ENCODE results near the gene MYF5. TPM values are rescaled to one million over a fixed set of nuclear protein-coding genes. Genes with fewer than 3 reads are reported as not detected.

MYF5 gene
- total RNA-seq, 4 donors from 2014 or later = not detected

- Histone ChIP-seq H3K9me3 (no peaks in the 10 kb centered on the region), H3K4me3 (no peak overlapping the region), H3K4me1 (no peaks in the 10 kb centered on the region), H3K27ac (no peak overlapping the region), H3K27me3 (no peaks in the 10 kb centered on the region), H3K36me3 (no peaks in the 10 kb centered on the region)
- intact Hi-C loops (cut with DNase I) = no loop called here
- WGBS, 2 donors = 63 to 68% methylated on average over 2 of the region's 2 CpGs
- no peak for DNase-seq
- TF ChIP-seq CTCF (IDR thresholded peaks at IDR 0.05) = no peak
- TF ChIP-seq POLR2A (IDR thresholded peaks at IDR 0.05) = no peak
Measured at GRCh38 chr12:80700327-80700726, 16.4 kb upstream of the MYF5 start.

- no peaks in the 10 kb centered on the region for H3K36me3 ChIP-seq
- intact Hi-C loops (cut with DNase I) = no loop called here
- H3K4me1 ChIP-seq = no peaks in the 10 kb centered on the region
- no peak overlapping the region for H3K27ac ChIP-seq
- H3K27me3 ChIP-seq = no peaks in the 10 kb centered on the region
- H3K9me3 ChIP-seq = no peaks in the 10 kb centered on the region
- 51 to 68% methylated on average over 2 of the region's 2 CpGs for WGBS, 2 donors
- TF ChIP-seq CTCF (IDR thresholded peaks at IDR 0.05) (no peak), POLR2A (IDR thresholded peaks at IDR 0.05) (no peak)
- no peak for DNase-seq
- no peak overlapping the region for H3K4me3 ChIP-seq
Measured at GRCh38 chr12:80701388-80701787, 15.3 kb upstream of the MYF5 start.

DNA sequence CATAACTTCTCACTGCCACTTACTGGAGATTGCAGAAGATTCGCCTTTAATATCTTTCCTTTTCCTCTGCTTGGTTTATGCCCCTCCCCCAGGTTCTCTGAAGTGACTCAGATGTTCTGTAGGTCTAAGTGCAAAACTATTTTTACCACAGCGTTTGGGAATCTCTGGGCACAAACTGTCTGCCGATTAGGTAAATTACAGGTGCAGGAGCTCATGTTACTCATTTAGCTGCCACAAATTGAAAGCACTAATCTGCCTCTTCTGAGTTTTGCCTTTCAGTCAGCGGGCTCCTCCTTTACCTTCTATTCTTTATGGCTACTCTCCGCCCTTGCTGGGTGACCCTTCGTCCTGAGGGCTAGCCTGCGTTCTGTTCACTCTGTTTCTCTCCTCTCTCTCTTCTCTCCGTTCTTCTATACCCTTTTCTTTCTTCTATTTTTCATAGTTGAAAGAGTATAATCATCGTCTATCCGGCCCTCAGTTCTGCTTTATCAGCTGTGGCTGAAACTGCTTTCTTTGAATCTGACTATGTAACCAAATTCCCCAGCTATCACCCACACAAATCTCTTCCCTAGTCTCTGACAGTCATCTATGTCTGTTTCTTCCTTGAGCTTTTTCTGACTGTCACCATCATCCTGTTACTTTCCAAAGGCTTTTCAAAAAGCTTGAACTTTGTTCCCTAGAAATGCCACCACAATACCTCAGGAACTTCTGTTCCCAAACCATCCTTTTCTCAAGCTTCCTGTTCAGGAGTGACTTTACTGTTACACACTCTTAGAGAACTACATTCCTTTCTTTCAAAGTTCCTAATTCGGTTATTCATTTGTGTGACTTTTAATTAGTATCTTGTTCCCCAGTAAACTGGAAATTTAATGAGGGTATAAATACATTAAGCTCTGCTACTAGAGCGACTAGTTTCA lies 13.6 kb upstream of the MYF5 start:
- no peak overlapping the region for H3K4me3 ChIP-seq
- DNase-seq = no peak
- intact Hi-C loops (cut with DNase I) = no loop called here
- peaks cover 0 to 2% (median 0%) of the 10 kb centered on the region in 3 donors for H3K4me1 ChIP-seq
- H3K27ac ChIP-seq = no peak overlapping the region
- H3K9me3 ChIP-seq = no peaks in the 10 kb centered on the region
- WGBS, 2 donors = 42 to 59% methylated on average over 12 of the region's 12 CpGs
- no peak for TF ChIP-seq CTCF (IDR thresholded peaks at IDR 0.05)
- TF ChIP-seq POLR2A (IDR thresholded peaks at IDR 0.05) = peak in 1 of 4 donors; percentile 17
- peaks cover 0 to 9% (median 0%) of the 10 kb centered on the region in 4 donors for H3K27me3 ChIP-seq
- H3K36me3 ChIP-seq = no peaks in the 10 kb centered on the region

- intact Hi-C loops (cut with DNase I) = no loop called here
- Histone ChIP-seq H3K4me1 (peaks cover 0 to 9% (median 0%) of the 10 kb centered on the region in 3 donors), H3K36me3 (no peaks in the 10 kb centered on the region), H3K4me3 (no peak overlapping the region), H3K27ac (no peak overlapping the region), H3K27me3 (peaks cover 0 to 20% (median 2%) of the 10 kb centered on the region in 4 donors), H3K9me3 (no peaks in the 10 kb centered on the region)
- DNase-seq = no peak
- TF ChIP-seq CTCF (IDR thresholded peaks at IDR 0.05) (no peak), POLR2A (IDR thresholded peaks at IDR 0.05) (no peak)
- 74 to 91% methylated on average over 2 of the region's 2 CpGs for WGBS, 2 donors
Measured at GRCh38 chr12:80704420-80704819, 12.3 kb upstream of the MYF5 start.

DNA sequence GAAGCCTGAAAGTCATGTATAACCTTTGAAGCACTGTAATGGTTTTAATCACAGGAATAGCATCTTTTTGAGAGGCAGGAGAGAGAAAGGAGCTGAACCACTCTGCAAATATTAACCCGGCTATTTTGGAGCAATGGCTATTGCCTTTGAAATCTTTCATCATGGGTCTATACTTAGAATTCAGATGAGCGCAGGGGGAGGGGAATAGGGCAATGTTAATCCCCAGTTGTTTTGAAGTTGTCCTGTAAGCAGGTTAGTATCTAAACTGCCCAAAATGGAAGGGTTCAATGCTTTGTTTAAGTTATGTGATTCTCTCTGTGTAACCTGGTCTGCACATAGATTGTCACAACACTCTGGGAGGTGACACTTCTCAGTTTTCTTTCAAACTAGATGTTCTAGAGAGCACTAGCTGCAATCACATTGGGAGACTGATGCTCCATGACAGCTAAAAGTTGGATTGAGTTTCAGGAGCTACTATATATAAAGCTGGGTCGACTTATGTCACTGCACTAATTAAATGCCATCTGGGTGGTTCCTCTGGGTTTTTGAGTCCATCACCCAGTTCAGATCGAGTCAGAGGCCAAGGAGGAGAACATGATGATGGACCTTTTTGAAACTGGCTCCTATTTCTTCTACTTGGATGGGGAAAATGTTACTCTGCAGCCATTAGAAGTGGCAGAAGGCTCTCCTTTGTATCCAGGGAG lies 9.4 kb upstream of the MYF5 start, which contains the start of gene MYF6:
TSS of gene MYF6 (plus strand) at position 509 of the 704 bp plus-strand sequence. CDS start at position 595, 86 bp downstream.
- peak within 1 kb of the TSS in 1 of 4 donors; percentile 32 for H3K4me3 ChIP-seq
- intact Hi-C loops (cut with DNase I) = no loop called here
- peaks cover 0 to 9% (median 0%) of the 10 kb centered on the region in 3 donors for H3K4me1 ChIP-seq
- H3K9me3 ChIP-seq = no peaks in the 10 kb centered on the region
- no peak within 1 kb of the TSS for H3K27ac ChIP-seq
- peaks cover 0 to 33% (median 2%) of the 10 kb centered on the region in 4 donors for H3K27me3 ChIP-seq
- 52 to 68% methylated on average over 4 of the region's 4 CpGs for WGBS, 2 donors
- DNase-seq = no peak
- TF ChIP-seq POLR2A (IDR thresholded peaks at IDR 0.05) (no peak), CTCF (IDR thresholded peaks at IDR 0.05) (no peak)
- H3K36me3 ChIP-seq = no peaks in the 10 kb centered on the region

All from esophagus squamous epithelium (tissue), 5 donors.